Endometrial microvascular endothelial cells (primary cell): ENCODE data around the gene PLEKHA7. TPM values are rescaled to one million over a fixed set of nuclear protein-coding genes. Genes with fewer than 3 reads are reported as not detected.

Source experiments
- in situ Hi-C: cut with HindIII; loops from 2 replicates; pipeline ENCODE4 v1.10.0; 2017; ENCODE audit warnings: low sequenced_read_pairs, low pct_unique_long_range_greater_than_20kb; ENCODE audit errors: inconsistent ontology term
- total RNA-seq: library from RNA; depleted of rRNA; stranded (reverse); fragments of >200 nt; gene quantifications from one replicate; pipeline ENCODE4 v1.2.3, GENCODE V29; 2015; ENCODE audit errors: inconsistent ontology term

Gene PLEKHA7
- total RNA-seq, 1 donor from 2014 or later, result 0.19 TPM

- in situ Hi-C loops, result no loop called here
Observed at GRCh38 chr11:16839821-16840220, 174.4 kb downstream of the PLEKHA7 start.

DNA sequence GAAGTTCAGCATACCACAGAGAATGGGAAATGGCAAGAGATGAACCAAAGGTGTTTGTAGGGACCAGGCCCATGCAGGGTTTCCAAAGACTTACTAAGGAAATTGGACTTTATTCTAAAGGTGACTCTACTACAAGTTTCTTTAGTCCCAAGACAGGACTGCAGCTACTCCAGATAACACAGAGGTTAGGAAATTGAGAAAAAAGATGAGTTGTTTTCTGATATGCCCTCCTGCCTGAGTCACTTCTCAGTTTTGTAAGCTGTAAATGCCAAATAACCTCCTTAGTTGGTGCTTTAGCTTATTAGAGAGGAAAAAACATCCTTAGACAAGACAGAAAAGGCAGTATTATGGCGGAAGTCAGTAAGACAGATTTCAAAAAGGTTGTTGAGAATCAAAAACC, 179.8 kb downstream of the PLEKHA7 start:
- in situ Hi-C loops, result no loop called here

DNA sequence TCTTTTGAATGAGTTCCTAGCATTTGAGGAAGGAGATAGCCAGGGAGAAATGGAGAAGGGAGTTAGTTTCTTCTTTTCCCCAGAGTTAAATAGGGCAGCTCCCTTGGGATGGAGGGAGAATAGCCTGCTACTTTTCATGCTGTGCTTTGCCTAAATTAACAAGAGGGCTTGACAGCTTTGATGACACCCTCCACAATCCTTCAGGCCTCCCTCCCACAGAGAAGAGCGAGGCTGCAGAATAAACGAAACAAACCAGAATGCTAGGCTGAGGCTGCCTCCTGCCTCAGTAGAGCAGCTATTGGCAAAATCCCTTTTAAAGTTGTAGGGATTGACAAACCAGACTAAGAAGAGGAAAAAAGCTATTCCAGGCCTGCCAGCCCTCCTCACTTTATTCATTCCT, 181.2 kb downstream of the PLEKHA7 start:
- in situ Hi-C loops, result no loop called here

GRCh38 chr11:16832193-16832539, 182.0 kb downstream of the PLEKHA7 start:
- in situ Hi-C loops, result no loop called here

GRCh38 chr11:16831316-16832192, 182.7 kb downstream of the PLEKHA7 start:
- in situ Hi-C loops, result no loop called here

GRCh38 chr11:16827139-16827538, 187.1 kb downstream of the PLEKHA7 start:
- in situ Hi-C loops, result no loop called here

GRCh38 chr11:16825968-16826367, 188.2 kb downstream of the PLEKHA7 start:
- in situ Hi-C loops, result no loop called here

DNA sequence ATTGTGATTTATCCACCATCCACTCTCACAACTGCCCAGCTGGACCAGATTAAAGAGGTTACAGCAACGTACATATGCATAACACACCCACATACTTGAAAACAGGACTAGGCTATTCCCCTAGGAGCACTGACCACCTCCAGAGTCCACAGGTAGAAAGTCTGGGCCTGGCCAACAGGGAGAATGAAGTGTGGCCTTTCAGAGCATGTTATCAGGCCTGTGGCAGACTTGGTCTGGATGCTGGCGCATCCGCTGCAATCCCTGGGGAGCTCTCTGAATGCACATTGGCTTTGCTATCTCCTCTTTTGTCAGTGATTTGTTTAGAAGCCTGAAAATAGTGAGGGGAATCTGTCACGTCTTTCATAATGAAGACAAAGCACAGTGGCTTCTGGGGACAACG, 189.1 kb downstream of the PLEKHA7 start:
- in situ Hi-C loops, result no loop called here

- in situ Hi-C loops, result no loop called here
Observed at GRCh38 chr11:16820324-16821092, 193.7 kb downstream of the PLEKHA7 start.

DNA sequence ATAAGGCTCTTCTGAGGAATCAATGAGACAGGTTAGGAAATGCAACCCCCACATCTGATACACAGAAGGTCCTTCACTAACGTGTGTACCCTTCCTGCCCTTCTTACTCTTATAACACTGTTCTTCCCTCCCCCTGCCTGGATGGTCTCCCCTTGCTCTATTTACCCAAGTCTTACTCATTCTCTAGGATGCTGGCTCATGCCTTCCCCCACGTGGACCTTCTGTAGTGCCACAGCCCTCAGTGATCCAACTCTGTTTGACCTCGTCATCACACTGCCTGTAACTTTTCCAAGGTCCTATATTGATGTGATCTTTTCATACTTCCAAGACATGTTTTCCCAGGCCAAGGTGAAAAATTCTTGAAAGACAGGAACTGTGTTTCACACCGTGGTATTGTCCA, 195.9 kb downstream of the PLEKHA7 start:
- in situ Hi-C loops, result no loop called here

GRCh38 chr11:16817351-16817750, 196.9 kb downstream of the PLEKHA7 start:
- in situ Hi-C loops, result no loop called here

- in situ Hi-C loops, result no loop called here
Observed at GRCh38 chr11:16816358-16817270, 197.6 kb downstream of the PLEKHA7 start.

DNA sequence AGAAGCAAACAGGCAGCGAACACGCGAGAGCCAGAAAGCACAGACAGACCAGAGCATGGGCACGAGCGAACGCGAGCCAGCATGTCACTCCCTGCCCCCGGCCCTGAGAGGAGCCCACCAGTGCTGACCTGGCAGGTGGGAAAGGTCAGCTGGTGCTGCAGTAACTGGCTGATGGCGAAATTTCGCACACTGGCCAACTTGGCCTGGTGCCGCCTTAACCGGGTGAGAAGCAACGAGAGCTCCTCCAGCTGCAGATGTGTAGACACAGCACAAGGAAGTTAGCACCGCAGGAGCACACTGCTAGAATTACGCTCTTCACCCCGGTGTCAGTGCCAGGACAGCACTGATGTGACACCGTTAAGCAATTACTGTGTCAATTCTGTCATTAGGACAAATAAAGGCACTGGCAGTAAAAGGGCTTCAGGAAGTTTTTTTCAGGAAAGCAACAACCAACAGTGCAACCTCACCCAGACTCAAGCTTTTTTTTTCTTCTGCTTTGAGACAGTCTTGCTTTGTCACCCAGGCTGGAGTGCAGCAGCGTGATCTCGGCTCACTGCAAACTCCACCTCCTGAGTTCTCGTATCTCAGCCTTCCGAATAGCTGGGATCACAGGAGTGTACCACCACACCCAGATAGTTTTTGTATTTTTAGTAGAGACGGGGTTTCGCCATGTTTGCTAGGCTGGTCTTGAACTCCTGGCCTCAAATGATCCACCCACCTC, 199.0 kb downstream of the PLEKHA7 start:
- in situ Hi-C loops, result no loop called here

DNA sequence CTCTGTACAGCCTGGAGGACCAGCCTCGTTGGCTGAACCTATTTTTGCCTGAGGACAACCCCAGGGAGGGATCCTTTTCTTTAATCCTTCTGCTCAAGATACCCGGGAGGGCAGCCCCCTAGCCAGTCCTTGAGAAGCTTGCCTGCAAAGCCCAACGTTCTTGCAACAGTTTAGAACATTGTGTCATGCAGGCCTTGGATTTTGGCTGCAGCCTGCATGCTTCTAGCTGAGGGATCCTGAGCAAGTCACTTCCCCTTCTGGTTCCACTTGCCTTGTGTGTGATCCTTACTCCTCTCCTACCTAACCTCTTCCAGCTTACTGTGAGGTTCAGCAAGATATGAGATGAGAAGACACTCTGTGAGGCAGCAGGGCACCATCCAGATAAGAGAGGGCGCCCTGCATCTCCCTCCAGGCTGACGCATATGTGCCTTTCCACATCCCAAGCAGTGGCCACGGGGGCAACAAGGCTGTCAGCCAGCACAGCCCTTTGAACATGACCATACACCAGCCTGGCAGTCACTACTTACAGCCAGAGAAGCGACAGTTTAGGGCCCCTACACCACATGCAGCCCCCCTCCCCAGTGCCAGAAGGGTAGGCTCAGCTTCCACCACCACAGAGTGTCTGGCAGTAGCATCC, 199.7 kb downstream of the PLEKHA7 start:
- in situ Hi-C loops, result no loop called here

DNA sequence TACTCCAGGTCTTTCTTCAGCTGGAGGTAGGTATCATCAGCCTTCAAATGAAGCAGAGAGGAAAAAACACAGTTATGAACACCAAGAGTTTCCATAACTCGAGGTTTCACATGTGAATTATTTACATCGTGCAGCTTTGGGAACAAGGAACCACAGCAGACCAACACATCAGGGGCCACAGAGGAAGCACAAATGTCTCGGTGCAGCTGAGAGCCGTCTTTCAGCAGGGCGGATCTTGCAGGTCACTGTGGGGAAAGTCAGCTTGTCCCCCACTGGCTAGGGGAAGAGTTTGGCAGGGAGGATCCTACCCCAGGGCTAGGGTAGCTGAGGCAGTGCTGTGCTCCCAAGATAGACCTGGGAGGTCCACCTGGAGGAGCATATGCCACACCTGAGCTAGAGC, 201.1 kb downstream of the PLEKHA7 start:
- in situ Hi-C loops, result no loop called here

- in situ Hi-C loops, result no loop called here
Observed at GRCh38 chr11:16812274-16812673, 201.9 kb downstream of the PLEKHA7 start.

DNA sequence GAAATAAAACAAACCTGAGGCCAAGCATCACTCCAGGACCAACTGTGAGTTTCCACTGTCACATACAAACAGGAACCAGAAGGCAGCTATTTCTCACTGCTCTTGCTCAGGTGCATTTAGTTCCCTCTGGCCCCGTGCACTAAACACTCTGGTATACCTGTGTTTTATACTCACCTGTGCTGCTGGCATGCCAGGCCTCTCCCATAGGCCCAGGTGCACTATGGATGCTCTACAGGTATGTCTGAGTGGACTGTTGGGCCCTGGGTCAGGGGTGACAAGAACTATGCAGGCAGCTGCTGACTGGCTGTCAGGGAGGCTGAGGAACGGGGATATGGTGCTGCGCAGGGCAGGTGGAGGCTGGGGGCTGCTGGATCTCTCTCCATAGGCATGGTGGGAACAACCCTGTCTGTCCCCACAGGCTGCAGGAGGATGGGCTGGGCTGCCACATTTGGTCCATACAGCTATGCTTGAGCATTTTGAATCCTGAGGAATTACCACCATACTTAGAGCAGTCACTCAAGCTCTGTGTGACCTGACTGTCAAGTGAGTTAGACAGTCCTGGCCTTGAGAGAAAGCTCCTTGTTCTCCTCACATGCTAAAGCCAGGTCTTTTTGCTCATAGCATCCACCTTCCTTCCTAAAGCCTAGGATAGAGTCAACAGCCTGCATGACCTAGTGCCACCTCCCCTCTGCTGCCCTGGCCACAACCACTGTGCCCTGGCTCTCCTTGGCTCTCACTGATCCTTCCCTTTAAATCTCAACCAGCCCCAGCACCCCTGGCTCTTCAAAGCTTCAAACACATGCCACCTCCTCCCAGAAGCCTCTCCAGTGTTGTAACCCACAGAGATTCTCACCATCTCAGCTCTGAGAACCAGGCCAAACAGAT, 202.8 kb downstream of the PLEKHA7 start:
- in situ Hi-C loops, result no loop called here
